Stimulated activated CD4-positive, alpha-beta T cell treated with anti-CD3 and anti-CD28 coated beads, Interleukin-1b, Interleukin-23, amount 100 ng/mL, for 1 hour (primary cell): ENCODE measurements around the gene GSG1L.
"Not testable (repeated sequence)": the region's sequence is repeated elsewhere in the genome, so short reads cannot be mapped to it uniquely, and the experiment has no call there.

Source experiments
- DNase-seq, 2 donors: peaks; one replicate each; pipeline ENCODE4 v3.0.0-alpha.2; 2020; ENCODE audit warnings: low read depth in 2 of 2

Gene GSG1L

GRCh38 chr16:27980919-27981700, 82.4 kb downstream of the GSG1L start:
- no peak for DNase-seq

- DNase-seq, result no peak
Measured at GRCh38 chr16:27980076-27980775, 83.3 kb downstream of the GSG1L start.

- not testable (repeated sequence) for DNase-seq
Measured at GRCh38 chr16:27979668-27980067, 83.8 kb downstream of the GSG1L start.

GRCh38 chr16:27978876-27979275, 84.6 kb downstream of the GSG1L start:
- DNase-seq, result no peak

- DNase-seq, result no peak
Measured at GRCh38 chr16:27977966-27978365, 85.5 kb downstream of the GSG1L start.

- DNase-seq, result no peak
Measured at GRCh38 chr16:27976990-27977389, 86.5 kb downstream of the GSG1L start.

GRCh38 chr16:27974896-27975540, 88.5 kb downstream of the GSG1L start:
- DNase-seq, result no peak

GRCh38 chr16:27973678-27974077, 89.8 kb downstream of the GSG1L start:
- no peak for DNase-seq

GRCh38 chr16:27972500-27972899, 91.0 kb downstream of the GSG1L start:
- DNase-seq, result no peak

- DNase-seq, result no peak
Measured at GRCh38 chr16:27969574-27969973, 93.9 kb downstream of the GSG1L start.

GRCh38 chr16:27967169-27967568, 96.3 kb downstream of the GSG1L start:
- DNase-seq, result no peak

- DNase-seq, result no peak
Measured at GRCh38 chr16:27966756-27967155, 96.8 kb downstream of the GSG1L start.

- DNase-seq, result no peak
Measured at GRCh38 chr16:27965801-27966200, 97.7 kb downstream of the GSG1L start.

- no peak for DNase-seq
Measured at GRCh38 chr16:27963471-27963965, 100.0 kb downstream of the GSG1L start.

- DNase-seq, result no peak
Measured at GRCh38 chr16:27962197-27962596, 101.3 kb downstream of the GSG1L start.

- no peak for DNase-seq
Measured at GRCh38 chr16:27961296-27961620, 102.3 kb downstream of the GSG1L start.

- DNase-seq, result no peak
Measured at GRCh38 chr16:27960619-27961295, 102.8 kb downstream of the GSG1L start.

GRCh38 chr16:27959914-27960313, 103.6 kb downstream of the GSG1L start:
- DNase-seq, result no peak

GRCh38 chr16:27954191-27954590, 109.3 kb downstream of the GSG1L start:
- DNase-seq, result no peak

- DNase-seq, result no peak
Measured at GRCh38 chr16:27952811-27953210, 110.7 kb downstream of the GSG1L start.

- DNase-seq, result no peak
Measured at GRCh38 chr16:27951489-27952120, 111.9 kb downstream of the GSG1L start.
